PC-9 (cell line): ENCODE data around the gene TRUB2.

Experiments
- EZH2 ChIP-seq: fragments of 200-600 bp; sonication (generic); IDR thresholded peaks from 2 replicates; pipeline ENCODE4 v1.8.0; 2017; ENCODE audit warnings: antibody characterized with exemption, low read depth
- TF ChIP-seq, protein P1 (sequence below): fragments of 200-600 bp; sonication (generic); conservative IDR thresholded peaks from 2 replicates; pipeline ENCODE4 v1.6.1; 2017; ENCODE audit warnings: mixed run types, antibody characterized with exemption, mild to moderate bottlenecking, moderate library complexity

DNA sequence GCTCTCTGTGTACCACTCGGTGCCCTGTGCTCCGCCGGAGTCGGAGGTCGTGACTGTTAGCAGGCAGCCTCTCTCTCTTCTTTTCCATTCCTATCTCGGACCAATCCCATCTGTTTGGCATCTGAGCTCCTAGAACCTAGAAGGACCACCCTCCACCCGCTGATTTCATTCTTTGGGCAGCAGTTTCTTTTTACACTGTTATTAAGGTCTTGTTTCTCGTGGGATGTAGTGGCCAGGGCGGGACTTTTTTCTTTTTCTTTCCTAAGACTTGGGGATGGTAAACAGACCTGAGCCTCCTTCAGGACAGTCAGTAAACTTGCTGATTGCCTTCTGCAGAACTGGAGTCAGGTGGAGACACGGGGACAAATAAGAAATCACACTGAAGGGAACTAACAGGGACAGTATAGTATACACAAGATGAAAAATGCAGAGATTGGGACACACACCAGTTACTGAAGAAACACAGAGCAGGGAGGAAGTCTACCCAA, 49.4 kb upstream of the TRUB2 start:
- TF ChIP-seq, protein P1, sequence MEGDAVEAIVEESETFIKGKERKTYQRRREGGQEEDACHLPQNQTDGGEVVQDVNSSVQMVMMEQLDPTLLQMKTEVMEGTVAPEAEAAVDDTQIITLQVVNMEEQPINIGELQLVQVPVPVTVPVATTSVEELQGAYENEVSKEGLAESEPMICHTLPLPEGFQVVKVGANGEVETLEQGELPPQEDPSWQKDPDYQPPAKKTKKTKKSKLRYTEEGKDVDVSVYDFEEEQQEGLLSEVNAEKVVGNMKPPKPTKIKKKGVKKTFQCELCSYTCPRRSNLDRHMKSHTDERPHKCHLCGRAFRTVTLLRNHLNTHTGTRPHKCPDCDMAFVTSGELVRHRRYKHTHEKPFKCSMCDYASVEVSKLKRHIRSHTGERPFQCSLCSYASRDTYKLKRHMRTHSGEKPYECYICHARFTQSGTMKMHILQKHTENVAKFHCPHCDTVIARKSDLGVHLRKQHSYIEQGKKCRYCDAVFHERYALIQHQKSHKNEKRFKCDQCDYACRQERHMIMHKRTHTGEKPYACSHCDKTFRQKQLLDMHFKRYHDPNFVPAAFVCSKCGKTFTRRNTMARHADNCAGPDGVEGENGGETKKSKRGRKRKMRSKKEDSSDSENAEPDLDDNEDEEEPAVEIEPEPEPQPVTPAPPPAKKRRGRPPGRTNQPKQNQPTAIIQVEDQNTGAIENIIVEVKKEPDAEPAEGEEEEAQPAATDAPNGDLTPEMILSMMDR = 0 out of 2 replicates have a peak, but pooled peaks have one; percentile 14
- no peak for TF ChIP-seq EZH2
